ENCODE results near the gene ZFYVE9. TPM values are rescaled to one million over a fixed set of nuclear protein-coding genes. Genes with fewer than 3 reads are reported as not detected.

The ZFYVE9 gene
- total RNA-seq, 1 donor from 2014 or later = 40.0 TPM

GRCh38 chr1:52328615-52329014 lies 186.7 kb downstream of the ZFYVE9 start:
- TF ChIP-seq CTCF (IDR thresholded peaks at IDR 0.05; ENCODE audit: unreplicated experiment) = no peak
- Mint-ChIP-seq H3K36me3 (ENCODE audit: insufficient read depth) (peaks cover 11% of the 10 kb centered on the region), H3K9me3 (ENCODE audit: low read depth) (no peaks in the 10 kb centered on the region), H3K27ac (no peak overlapping the region), H3K4me1 (ENCODE audit: low read depth) (no peaks in the 10 kb centered on the region), H3K27me3 (no peaks in the 10 kb centered on the region), H3K4me3 (ENCODE audit: low read depth) (no peak overlapping the region)
- DNase-seq (ENCODE audit: low spot score, unreplicated experiment) = no peak

GRCh38 chr1:52332411-52332810 lies 190.5 kb downstream of the ZFYVE9 start:
- H3K36me3 Mint-ChIP-seq (ENCODE audit: insufficient read depth) = peaks cover 10% of the 10 kb centered on the region
- H3K9me3 Mint-ChIP-seq (ENCODE audit: low read depth) = no peaks in the 10 kb centered on the region
- no peak overlapping the region for H3K4me3 Mint-ChIP-seq (ENCODE audit: low read depth)
- no peaks in the 10 kb centered on the region for H3K4me1 Mint-ChIP-seq (ENCODE audit: low read depth)
- TF ChIP-seq CTCF (IDR thresholded peaks at IDR 0.05; ENCODE audit: unreplicated experiment) = no peak
- no peak overlapping the region for H3K27ac Mint-ChIP-seq
- DNase-seq (ENCODE audit: low spot score, unreplicated experiment) = no peak
- no peaks in the 10 kb centered on the region for H3K27me3 Mint-ChIP-seq

- Mint-ChIP-seq H3K27ac (no peak overlapping the region), H3K4me3 (ENCODE audit: low read depth) (no peak overlapping the region), H3K4me1 (ENCODE audit: low read depth) (no peaks in the 10 kb centered on the region), H3K9me3 (ENCODE audit: low read depth) (no peaks in the 10 kb centered on the region), H3K27me3 (no peaks in the 10 kb centered on the region), H3K36me3 (ENCODE audit: insufficient read depth) (peaks cover 17% of the 10 kb centered on the region)
- no peak for DNase-seq (ENCODE audit: low spot score, unreplicated experiment)
- no peak for TF ChIP-seq CTCF (IDR thresholded peaks at IDR 0.05; ENCODE audit: unreplicated experiment)
Measured at GRCh38 chr1:52334906-52335528, 193.1 kb downstream of the ZFYVE9 start.

- no peak for DNase-seq (ENCODE audit: low spot score, unreplicated experiment)
- no peak for TF ChIP-seq CTCF (IDR thresholded peaks at IDR 0.05; ENCODE audit: unreplicated experiment)
- Mint-ChIP-seq H3K9me3 (ENCODE audit: low read depth) (no peaks in the 10 kb centered on the region), H3K27me3 (no peaks in the 10 kb centered on the region), H3K36me3 (ENCODE audit: insufficient read depth) (peaks cover 17% of the 10 kb centered on the region), H3K4me1 (ENCODE audit: low read depth) (peaks cover 3% of the 10 kb centered on the region), H3K4me3 (ENCODE audit: low read depth) (no peak overlapping the region), H3K27ac (no peak overlapping the region)
Measured at GRCh38 chr1:52337439-52337838, 195.6 kb downstream of the ZFYVE9 start.

- H3K4me3 Mint-ChIP-seq (ENCODE audit: low read depth) = no peak overlapping the region
- peaks cover 17% of the 10 kb centered on the region for H3K36me3 Mint-ChIP-seq (ENCODE audit: insufficient read depth)
- peaks cover 5% of the 10 kb centered on the region for H3K4me1 Mint-ChIP-seq (ENCODE audit: low read depth)
- DNase-seq (ENCODE audit: low spot score, unreplicated experiment) = no peak
- H3K9me3 Mint-ChIP-seq (ENCODE audit: low read depth) = no peaks in the 10 kb centered on the region
- no peak overlapping the region for H3K27ac Mint-ChIP-seq
- H3K27me3 Mint-ChIP-seq = no peaks in the 10 kb centered on the region
- TF ChIP-seq CTCF (IDR thresholded peaks at IDR 0.05; ENCODE audit: unreplicated experiment) = no peak
Measured at GRCh38 chr1:52341655-52342260, 199.9 kb downstream of the ZFYVE9 start.

All from progenitor cell of endocrine pancreas (in vitro differentiated cells).